ENCODE results near the gene CD80. TPM values are rescaled to one million over a fixed set of nuclear protein-coding genes. Genes with fewer than 3 reads are reported as not detected.
A peak's percentile ranks its signal among the peaks of the same experiment; 100 is the strongest.
"Not testable (repeated sequence)": the region's sequence is repeated elsewhere in the genome, so short reads cannot be mapped to it uniquely, and the experiment has no call there.

Gene CD80
- total RNA-seq, 4 donors from 2014 or later, result not detected

DNA sequence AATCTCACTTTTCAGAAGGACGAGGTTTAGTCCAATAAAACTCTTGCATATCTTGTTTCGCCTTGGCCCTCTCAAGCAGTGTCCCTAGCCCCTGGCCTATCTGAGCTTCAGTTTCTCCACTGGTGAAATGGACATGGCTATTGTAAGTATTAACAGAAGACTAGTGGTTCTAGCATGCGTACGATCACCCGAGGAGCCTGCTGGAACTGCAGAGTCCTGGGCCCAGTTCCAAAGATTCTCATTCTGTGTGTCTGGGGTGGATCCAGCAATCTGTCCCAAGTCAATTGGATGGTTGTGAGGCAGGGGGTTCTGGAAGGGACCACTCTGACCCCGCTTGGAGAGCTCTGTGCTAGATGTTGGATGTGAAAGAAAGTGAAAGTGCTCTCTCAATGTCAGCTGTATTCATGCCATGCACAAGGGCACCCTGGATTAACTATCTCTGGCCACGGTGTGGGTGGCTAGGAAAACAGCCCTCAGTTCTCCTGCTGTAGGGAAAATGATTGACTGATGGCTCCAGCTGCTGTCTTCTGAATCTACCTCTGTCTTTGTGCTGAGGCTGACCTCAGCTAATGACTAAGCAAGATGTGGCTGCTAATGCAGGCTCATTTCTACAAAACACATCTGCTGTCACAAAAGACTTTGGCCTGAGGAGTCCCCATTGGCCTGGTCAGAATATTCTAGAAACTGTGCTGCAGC, 36.4 kb upstream of the CD80 start:
- no peaks in the 10 kb centered on the region for H3K9me3 ChIP-seq
- TF ChIP-seq EP300 (IDR thresholded peaks at IDR 0.05) (no peak), POLR2AphosphoS5 (IDR thresholded peaks at IDR 0.05) (no peak), POLR2A (IDR thresholded peaks at IDR 0.05) (no peak)
- TF ChIP-seq, protein P1, sequence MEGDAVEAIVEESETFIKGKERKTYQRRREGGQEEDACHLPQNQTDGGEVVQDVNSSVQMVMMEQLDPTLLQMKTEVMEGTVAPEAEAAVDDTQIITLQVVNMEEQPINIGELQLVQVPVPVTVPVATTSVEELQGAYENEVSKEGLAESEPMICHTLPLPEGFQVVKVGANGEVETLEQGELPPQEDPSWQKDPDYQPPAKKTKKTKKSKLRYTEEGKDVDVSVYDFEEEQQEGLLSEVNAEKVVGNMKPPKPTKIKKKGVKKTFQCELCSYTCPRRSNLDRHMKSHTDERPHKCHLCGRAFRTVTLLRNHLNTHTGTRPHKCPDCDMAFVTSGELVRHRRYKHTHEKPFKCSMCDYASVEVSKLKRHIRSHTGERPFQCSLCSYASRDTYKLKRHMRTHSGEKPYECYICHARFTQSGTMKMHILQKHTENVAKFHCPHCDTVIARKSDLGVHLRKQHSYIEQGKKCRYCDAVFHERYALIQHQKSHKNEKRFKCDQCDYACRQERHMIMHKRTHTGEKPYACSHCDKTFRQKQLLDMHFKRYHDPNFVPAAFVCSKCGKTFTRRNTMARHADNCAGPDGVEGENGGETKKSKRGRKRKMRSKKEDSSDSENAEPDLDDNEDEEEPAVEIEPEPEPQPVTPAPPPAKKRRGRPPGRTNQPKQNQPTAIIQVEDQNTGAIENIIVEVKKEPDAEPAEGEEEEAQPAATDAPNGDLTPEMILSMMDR (IDR thresholded peaks at IDR 0.05), result no peak
- 78% methylated on average over 7 of the region's 7 CpGs for WGBS
- no peaks in the 10 kb centered on the region for H3K27me3 ChIP-seq
- H3K36me3 ChIP-seq, result no peaks in the 10 kb centered on the region
- H3K4me1 ChIP-seq, result no peaks in the 10 kb centered on the region
- H3K4me3 ChIP-seq, result peak overlapping the region; percentile 18
- DNase-seq (ENCODE audit: low spot score in 2 of 2), result peak in 1 of 2 donors; percentile 37
- H3K27ac ChIP-seq, result no peak overlapping the region

DNA sequence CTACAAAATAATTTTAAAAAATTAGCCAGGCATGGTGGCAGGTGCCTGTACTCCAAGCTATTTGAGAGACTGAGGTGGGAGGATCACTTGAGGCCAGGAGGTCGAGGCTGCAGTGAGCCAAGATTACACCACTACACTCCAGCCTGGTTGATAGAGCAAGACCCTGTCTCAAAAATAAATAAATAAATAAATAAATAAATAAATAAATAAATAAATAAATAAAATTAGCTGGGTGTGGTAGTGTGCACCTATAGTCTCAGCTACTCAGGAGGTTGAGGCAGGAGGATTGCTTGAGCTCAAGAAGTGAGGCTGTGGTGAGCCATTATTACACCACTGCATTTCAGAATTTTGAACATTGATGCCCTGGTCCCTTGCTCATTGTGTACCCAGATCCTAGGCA, 35.5 kb upstream of the CD80 start:
- DNase-seq (ENCODE audit: low spot score in 2 of 2); H3K4me3 ChIP-seq: not testable (repeated sequence)
- 100% methylated on average over 1 of the region's 1 CpG for WGBS

DNA sequence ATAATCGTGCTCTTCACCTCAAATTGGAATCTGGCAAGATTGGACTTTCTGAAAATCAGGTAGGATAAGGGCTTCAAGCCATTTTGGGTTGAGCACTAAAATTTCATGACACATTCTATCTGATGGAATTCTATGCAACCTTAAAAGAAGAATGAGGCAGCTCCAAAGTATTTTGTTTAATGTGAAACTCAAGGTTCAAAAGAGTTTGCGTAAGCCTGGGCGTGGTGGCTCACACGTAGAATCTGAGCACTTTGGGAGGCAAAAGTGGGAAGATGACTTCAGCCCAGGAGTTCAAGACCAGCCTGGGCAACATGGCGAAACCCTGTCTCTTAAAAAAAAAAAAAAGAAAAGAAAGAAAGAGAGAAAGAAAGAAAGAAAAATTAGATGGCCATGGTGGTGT, 34.7 kb upstream of the CD80 start:
- H3K36me3 ChIP-seq, result no peaks in the 10 kb centered on the region
- no peak overlapping the region for H3K4me3 ChIP-seq
- WGBS, result 79% methylated on average over 5 of the region's 5 CpGs
- TF ChIP-seq, protein P1 (IDR thresholded peaks at IDR 0.05), result no peak
- TF ChIP-seq POLR2AphosphoS5 (IDR thresholded peaks at IDR 0.05) (no peak), EP300 (IDR thresholded peaks at IDR 0.05) (no peak), POLR2A (IDR thresholded peaks at IDR 0.05) (no peak)
- no peaks in the 10 kb centered on the region for H3K9me3 ChIP-seq
- H3K27ac ChIP-seq, result no peak overlapping the region
- no peaks in the 10 kb centered on the region for H3K4me1 ChIP-seq
- no peak for DNase-seq (ENCODE audit: low spot score in 2 of 2)
- H3K27me3 ChIP-seq, result no peaks in the 10 kb centered on the region

More for the DNA sequence above, 35.5 kb upstream of the CD80 start:
- not testable (repeated sequence) for H3K27me3 ChIP-seq, H3K27ac ChIP-seq, H3K36me3 ChIP-seq, H3K9me3 ChIP-seq, H3K4me1 ChIP-seq

DNA sequence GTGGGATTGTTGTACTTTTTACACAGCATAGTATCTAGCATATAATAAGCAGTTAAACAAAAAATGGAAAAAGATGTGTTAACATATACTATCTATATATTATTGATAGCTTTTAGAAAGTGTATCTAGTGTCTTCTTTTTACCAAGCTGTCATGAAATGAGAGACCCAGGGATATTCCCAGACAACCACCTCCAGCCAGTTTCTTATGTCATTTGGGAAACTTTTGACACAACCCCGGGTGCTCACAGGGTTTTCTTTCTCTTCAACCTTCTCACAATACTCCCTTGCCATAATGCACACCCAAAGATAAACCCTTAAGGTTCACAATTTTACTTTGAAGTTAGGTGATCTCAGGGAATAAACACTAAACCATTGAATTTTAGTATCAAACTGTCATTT, 33.4 kb upstream of the CD80 start:
- no peak for TF ChIP-seq EP300 (IDR thresholded peaks at IDR 0.05)
- TF ChIP-seq, protein P1 (IDR thresholded peaks at IDR 0.05), result no peak
- no peak for TF ChIP-seq POLR2AphosphoS5 (IDR thresholded peaks at IDR 0.05)
- TF ChIP-seq POLR2A (IDR thresholded peaks at IDR 0.05), result no peak
- Histone ChIP-seq H3K27me3 (no peaks in the 10 kb centered on the region), H3K4me3 (no peak overlapping the region), H3K27ac (no peak overlapping the region), H3K36me3 (no peaks in the 10 kb centered on the region), H3K9me3 (no peaks in the 10 kb centered on the region), H3K4me1 (peaks cover 3% of the 10 kb centered on the region)
- DNase-seq (ENCODE audit: low spot score in 2 of 2), result no peak
- whole genome bisulfite sequencing, result 18% methylated on average over 1 of the region's 1 CpG

DNA sequence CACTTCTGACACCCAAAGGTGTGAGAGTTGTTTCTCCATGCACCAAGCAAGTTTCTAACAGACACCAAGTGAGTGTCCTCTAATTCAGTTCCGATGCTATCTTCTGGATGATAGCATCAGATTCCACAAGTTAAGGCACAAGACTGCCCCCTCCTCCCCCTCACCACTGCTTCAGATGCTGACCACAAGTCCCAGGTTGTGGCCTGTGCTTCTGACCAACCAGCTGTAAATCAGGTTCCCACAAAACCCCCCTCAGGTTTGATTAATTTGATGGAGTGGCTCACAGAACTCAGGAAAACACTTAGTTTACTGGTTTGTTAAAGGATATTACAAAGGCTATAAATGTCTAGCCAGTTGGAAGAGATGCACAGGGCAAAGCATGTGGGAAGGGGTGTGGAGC, 31.3 kb upstream of the CD80 start:
- Histone ChIP-seq H3K36me3 (no peaks in the 10 kb centered on the region), H3K4me3 (no peak overlapping the region), H3K27ac (no peak overlapping the region), H3K4me1 (peaks cover 3% of the 10 kb centered on the region), H3K9me3 (no peaks in the 10 kb centered on the region), H3K27me3 (no peaks in the 10 kb centered on the region)
- 73% methylated on average over 1 of the region's 1 CpG for WGBS
- TF ChIP-seq POLR2AphosphoS5 (IDR thresholded peaks at IDR 0.05) (no peak), POLR2A (IDR thresholded peaks at IDR 0.05) (no peak), EP300 (IDR thresholded peaks at IDR 0.05) (no peak)
- TF ChIP-seq, protein P1 (IDR thresholded peaks at IDR 0.05), result no peak
- DNase-seq (ENCODE audit: low spot score in 2 of 2), result no peak
